ENCODE measurements around the gene TNPO3.

Gene TNPO3

GRCh38 chr7:128939075-128939860 lies 115.6 kb downstream of the TNPO3 start:
- DNase-seq (ENCODE audit: low read depth): no peak

DNA sequence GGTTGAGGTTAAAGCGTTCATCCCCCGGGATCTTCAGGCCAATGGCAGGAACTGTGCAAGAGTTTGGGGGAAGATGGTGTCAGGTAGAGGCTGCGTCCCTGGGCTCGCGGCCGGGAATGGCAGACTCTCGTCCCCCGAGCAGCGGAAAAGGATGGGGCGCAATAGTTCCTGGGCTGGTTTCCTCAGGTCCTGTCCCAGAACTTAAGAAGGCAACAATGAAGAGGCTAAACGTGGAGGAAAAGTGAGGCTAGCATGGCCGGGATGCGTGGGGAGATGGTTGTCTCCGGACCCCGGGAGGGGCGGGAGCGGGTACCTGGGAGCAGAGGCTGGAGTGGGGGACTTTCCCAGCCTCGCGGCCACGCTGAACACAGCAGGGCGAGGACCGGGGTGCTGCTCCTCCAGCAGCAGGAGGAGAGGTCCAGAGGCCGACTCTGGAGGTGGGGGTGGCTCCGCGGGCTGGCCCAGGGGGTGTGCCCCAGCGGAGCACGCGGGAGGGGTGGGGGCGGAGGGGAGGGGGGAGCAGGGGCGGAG lies 116.3 kb downstream of the TNPO3 start:
- DNase-seq (ENCODE audit: low read depth): no peak

GRCh38 chr7:128937647-128938543 lies 117.0 kb downstream of the TNPO3 start, which contains the start of gene IRF5:
TSS of gene IRF5 (plus strand) at chr7:128937927. CDS start at chr7:128942082, 4,155 bp downstream.
- no peak for DNase-seq (ENCODE audit: low read depth)

DNA sequence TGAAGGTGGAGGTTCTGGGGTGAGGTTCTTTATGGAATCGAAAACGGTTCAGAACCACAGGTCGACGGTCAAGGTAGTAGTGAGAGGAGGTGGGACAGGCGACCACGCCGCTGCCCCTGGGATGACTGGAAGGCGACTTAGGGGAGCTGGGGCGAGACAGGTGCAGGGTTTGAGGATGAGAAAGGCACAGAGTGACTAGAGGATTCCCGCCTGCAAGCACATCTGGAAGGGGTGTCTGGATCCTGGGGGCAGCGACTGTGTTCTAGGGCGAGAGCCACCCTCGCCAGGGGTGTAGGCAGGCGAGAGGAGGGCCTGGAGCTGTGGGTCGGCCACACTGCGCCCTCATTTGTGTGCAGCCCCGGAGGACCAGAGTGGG lies 117.7 kb downstream of the TNPO3 start:
- no peak for DNase-seq (ENCODE audit: low read depth)

- no peak for DNase-seq (ENCODE audit: low read depth)
These were observed 118.1 kb downstream of the TNPO3 start for GRCh38 chr7:128936798-128937197.

GRCh38 chr7:128935342-128935730 lies 119.6 kb downstream of the TNPO3 start:
- DNase-seq (ENCODE audit: low read depth): no peak

GRCh38 chr7:128934361-128935341 lies 120.3 kb downstream of the TNPO3 start:
- no peak for DNase-seq (ENCODE audit: low read depth)

DNA sequence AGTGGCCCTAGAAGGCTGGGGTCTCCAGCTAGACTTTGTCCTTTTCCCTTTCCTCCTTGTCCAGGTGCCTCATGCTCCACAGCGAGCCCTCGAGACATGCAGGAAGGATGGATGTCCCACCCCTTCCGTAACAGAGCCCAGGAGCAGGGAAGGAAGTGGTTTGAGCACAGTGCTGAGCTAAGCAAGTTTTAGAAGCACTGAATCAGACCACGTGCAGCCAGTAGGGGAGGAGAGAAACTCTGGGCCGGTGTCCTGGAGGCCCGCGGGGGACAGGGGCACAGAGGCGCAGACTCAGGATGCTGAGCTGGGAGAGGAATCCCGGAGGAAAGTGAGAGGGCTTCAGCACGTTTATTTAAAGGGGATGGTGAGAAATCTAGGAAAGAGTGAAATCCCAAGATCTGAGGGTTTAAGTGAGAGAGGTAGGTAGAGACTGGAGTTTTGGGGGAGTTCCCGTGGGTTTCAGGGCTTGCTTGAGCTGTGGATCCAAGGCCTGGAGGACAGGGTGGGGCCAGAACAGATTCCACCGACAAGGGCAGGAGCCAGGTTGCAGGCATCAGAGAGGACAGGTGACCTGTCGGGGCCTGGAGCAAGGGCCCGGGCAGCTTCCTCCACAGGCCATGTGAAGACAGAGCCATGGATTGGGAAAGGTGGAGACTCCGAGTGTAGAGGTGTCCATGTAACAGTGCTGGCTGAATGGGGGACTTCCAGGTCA lies 121.6 kb downstream of the TNPO3 start:
- DNase-seq (ENCODE audit: low read depth): no peak

DNA sequence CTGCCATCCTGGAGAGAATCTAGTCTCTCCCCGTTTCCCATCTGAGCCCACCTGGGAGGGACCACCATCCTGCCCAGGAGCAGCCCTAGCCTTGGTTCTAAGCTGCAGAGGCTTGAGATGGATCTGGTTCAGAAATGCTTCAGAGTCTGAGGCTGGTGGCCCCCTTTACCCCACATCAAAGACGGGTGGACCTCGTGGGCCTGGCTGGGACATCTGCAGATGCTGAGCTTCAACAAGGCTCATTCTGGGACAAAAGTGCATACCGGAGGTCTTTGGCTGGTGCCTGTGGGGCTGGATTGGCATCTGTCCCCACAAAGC lies 122.1 kb downstream of the TNPO3 start:
- no peak for DNase-seq (ENCODE audit: low read depth)

DNA sequence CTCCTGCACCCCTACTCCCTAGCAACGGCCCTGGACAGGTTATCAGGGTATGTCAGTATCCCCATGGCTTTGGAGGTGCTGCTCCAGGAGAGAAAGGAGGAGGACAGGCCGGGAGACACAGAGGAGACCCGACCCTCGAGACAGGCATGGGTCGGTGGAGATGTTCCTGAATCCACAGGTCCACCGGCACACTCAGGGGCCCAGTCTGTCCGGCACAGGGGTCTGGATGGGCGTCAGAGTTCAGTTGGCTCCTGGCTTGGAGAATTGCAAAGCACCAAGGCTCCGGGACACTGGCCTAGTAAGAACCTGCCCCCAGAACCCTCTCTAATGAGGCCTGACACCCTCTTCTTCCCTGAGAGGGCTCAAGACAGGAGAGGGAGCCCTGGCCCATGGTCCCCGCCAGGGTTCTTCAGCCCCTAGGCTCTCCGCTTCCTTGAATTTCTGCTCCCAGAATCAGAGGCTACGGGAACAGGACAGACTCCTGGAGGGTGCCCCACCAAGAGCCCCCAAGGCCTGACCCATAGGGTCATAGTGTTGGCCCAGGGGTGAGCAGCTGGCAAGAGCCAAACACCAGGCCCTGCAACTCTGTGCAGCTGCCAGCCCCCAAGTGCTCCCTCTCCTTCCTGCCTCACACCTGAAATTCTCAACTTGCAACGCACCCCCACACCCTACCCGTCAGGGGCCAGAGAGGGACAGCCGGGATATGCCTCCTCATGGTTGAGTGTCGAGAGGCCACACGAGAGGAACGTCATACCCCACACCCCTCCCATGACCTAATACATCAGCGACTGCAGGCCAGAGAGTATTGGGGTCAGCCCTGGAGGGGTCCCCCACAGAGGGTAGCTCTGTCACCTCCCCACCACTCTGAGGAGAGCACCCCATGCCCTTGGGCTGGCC lies 122.7 kb downstream of the TNPO3 start:
- no peak for DNase-seq (ENCODE audit: low read depth)

DNA sequence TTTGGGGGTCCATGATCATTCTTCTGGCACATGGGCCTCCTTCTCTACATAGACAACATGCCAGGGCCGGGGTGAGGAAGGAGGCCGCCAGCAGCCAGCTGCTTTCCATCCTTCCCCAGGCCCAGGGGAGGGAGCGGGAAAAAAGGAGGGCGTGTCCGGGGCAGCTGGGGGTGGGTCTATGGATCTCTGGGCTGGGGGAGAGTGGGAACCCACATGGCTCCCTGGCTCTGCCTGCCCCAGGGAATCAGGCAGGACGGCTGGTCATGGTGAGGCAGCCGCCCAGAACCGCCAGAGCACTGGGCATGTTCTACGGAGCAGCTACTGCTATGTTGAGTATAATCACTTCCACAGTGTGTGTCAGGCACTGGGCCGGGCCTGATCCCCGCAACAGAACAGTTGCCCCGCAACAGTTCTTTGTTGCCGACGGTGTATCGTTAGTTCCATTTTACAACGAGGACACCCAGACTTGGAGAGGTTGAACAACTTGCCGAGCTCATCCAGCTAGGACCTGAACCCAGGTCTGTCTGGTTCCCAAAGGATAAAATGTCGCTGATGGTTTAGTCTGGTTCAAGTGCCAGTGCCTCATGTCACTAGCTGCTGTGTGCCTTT lies 123.6 kb downstream of the TNPO3 start:
- DNase-seq (ENCODE audit: low read depth): no peak

GRCh38 chr7:128928882-128929788 lies 125.8 kb downstream of the TNPO3 start:
- no peak for DNase-seq (ENCODE audit: low read depth)

DNA sequence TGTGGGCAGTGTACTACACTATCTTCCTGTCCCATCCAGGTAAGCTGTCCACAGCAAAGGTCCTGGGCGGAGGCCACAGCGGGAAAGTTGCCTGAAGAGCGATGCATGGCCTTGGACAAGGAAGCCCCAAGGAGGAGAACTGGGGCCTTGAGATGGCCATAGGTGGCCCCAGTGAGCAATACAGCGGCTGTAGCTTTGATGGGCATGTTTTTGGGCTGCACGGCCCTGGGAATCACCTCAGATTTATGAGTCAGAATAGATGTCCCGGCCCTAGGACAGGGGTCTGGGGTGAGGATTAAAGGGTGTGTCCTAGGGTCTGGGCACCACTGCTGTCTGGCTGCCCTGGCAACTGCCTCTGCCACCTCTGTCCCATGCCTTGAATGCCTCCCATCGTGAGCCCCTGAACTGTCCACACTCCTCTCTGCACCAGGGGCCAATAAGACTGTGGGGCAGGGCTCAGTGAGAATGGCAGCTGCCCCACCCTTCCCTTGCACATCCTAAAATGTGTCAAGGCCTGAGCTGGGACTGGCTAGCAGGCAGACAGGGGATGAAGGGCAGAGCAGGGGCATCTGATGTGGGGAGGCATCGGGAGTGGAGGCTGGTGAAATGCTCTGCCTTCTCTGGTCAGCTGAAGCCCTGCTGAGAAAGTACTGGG lies 126.6 kb downstream of the TNPO3 start:
- DNase-seq (ENCODE audit: low read depth): no peak

GRCh38 chr7:128924707-128925588 lies 130.0 kb downstream of the TNPO3 start:
- no peak for DNase-seq (ENCODE audit: low read depth)

DNA sequence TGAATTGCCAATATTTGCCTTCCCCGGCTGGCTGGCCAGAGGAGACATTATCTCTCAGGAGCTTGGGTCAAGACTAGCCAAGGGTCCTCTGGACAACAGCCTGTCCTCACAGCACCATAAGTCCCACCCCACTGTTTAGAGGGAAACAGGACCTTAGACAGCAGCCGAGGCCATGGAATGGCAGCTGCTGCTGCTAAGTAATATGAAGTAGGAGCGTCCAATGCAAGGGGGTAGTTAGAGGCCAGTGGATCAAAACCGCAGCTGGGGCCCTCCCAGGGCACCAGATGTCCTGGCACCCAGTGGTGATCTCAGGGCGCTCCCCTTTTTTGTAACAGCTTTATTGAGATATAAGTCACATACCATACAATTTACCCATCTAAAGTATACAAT lies 131.5 kb downstream of the TNPO3 start:
- DNase-seq (ENCODE audit: low read depth): no peak

GRCh38 chr7:128922496-128923410 lies 132.2 kb downstream of the TNPO3 start:
- DNase-seq (ENCODE audit: low read depth): no peak
